GM12875 (cell line): ENCODE measurements around the gene SIRPG.

ENCODE experiments used
- H3K4me3 ChIP-seq: one replicate; pipeline ENCODE4 v1.5.1; 2011; ENCODE audit warnings: low read depth, low read length, control low read depth
- CTCF ChIP-seq: IDR thresholded peaks from 2 replicates; pipeline ENCODE4 v1.5.1; 2011; ENCODE audit warnings: low read depth, mild to moderate bottlenecking, control low read depth, inconsistent platforms, low read length, moderate library complexity, borderline replicate concordance; ENCODE audit not compliant: insufficient read depth

The SIRPG gene

GRCh38 chr20:1636621-1637020 is 21.0 kb downstream of the SIRPG start:
- no peak overlapping the region for H3K4me3 ChIP-seq
- TF ChIP-seq CTCF = no peak

- no peak for TF ChIP-seq CTCF
- no peak overlapping the region for H3K4me3 ChIP-seq
Observed at GRCh38 chr20:1635291-1635979, 22.1 kb downstream of the SIRPG start.

GRCh38 chr20:1633535-1633934 is 24.0 kb downstream of the SIRPG start:
- TF ChIP-seq CTCF = no peak
- no peak overlapping the region for H3K4me3 ChIP-seq

GRCh38 chr20:1632178-1632577 is 25.4 kb downstream of the SIRPG start:
- no peak overlapping the region for H3K4me3 ChIP-seq
- no peak for TF ChIP-seq CTCF

- TF ChIP-seq CTCF = no peak
- H3K4me3 ChIP-seq = no peak overlapping the region
Observed at GRCh38 chr20:1631309-1632151, 26.0 kb downstream of the SIRPG start.

- H3K4me3 ChIP-seq = no peak overlapping the region
- no peak for TF ChIP-seq CTCF
Observed at GRCh38 chr20:1630186-1630585, 27.4 kb downstream of the SIRPG start.

GRCh38 chr20:1629321-1629720 is 28.3 kb downstream of the SIRPG start:
- H3K4me3 ChIP-seq = no peak overlapping the region
- no peak for TF ChIP-seq CTCF
